IPS-11a (cell line): Measurements from ENCODE around the gene FREM1.

Experiments used
- H3K4me3 ChIP-seq: one replicate; pipeline ENCODE4 v1.5.1; 2013; ENCODE audit warnings: low read depth, low read length, control low read depth

Gene FREM1

GRCh38 chr9:14775917-14776316 lies 134.3 kb downstream of the FREM1 start:
- no peak overlapping the region for H3K4me3 ChIP-seq

GRCh38 chr9:14770592-14770991 lies 139.6 kb downstream of the FREM1 start:
- H3K4me3 ChIP-seq, result no peak overlapping the region

- H3K4me3 ChIP-seq, result no peak overlapping the region
Measured at GRCh38 chr9:14769230-14769571, 141.0 kb downstream of the FREM1 start.

GRCh38 chr9:14768405-14769229 lies 141.6 kb downstream of the FREM1 start:
- H3K4me3 ChIP-seq, result no peak overlapping the region

GRCh38 chr9:14766299-14766698 lies 143.9 kb downstream of the FREM1 start:
- H3K4me3 ChIP-seq, result no peak overlapping the region

GRCh38 chr9:14761584-14761983 lies 148.6 kb downstream of the FREM1 start:
- H3K4me3 ChIP-seq, result no peak overlapping the region

GRCh38 chr9:14760060-14760459 lies 150.2 kb downstream of the FREM1 start:
- no peak overlapping the region for H3K4me3 ChIP-seq

- H3K4me3 ChIP-seq, result no peak overlapping the region
Measured at GRCh38 chr9:14756291-14756690, 153.9 kb downstream of the FREM1 start.

- no peak overlapping the region for H3K4me3 ChIP-seq
Measured at GRCh38 chr9:14752871-14753270, 157.4 kb downstream of the FREM1 start.

GRCh38 chr9:14752271-14752670 lies 158.0 kb downstream of the FREM1 start:
- H3K4me3 ChIP-seq, result no peak overlapping the region

GRCh38 chr9:14750821-14751220 lies 159.4 kb downstream of the FREM1 start:
- no peak overlapping the region for H3K4me3 ChIP-seq

- H3K4me3 ChIP-seq, result no peak overlapping the region
Measured at GRCh38 chr9:14749741-14750211, 160.5 kb downstream of the FREM1 start.

GRCh38 chr9:14748373-14748772 lies 161.9 kb downstream of the FREM1 start:
- no peak overlapping the region for H3K4me3 ChIP-seq

GRCh38 chr9:14747111-14747510 lies 163.1 kb downstream of the FREM1 start:
- no peak overlapping the region for H3K4me3 ChIP-seq

- no peak overlapping the region for H3K4me3 ChIP-seq
Measured at GRCh38 chr9:14746626-14747025, 163.6 kb downstream of the FREM1 start.

GRCh38 chr9:14744768-14745167 lies 165.5 kb downstream of the FREM1 start:
- H3K4me3 ChIP-seq, result no peak overlapping the region

- H3K4me3 ChIP-seq, result no peak overlapping the region
Measured at GRCh38 chr9:14741369-14741768, 168.9 kb downstream of the FREM1 start.

GRCh38 chr9:14733133-14733532 lies 177.1 kb downstream of the FREM1 start:
- no peak overlapping the region for H3K4me3 ChIP-seq

GRCh38 chr9:14731294-14731981 lies 178.8 kb downstream of the FREM1 start:
- H3K4me3 ChIP-seq, result no peak overlapping the region

- no peak overlapping the region for H3K4me3 ChIP-seq
Measured at GRCh38 chr9:14730461-14730898, 179.7 kb downstream of the FREM1 start.

- no peak overlapping the region for H3K4me3 ChIP-seq
Measured at GRCh38 chr9:14723301-14723700, 186.9 kb downstream of the FREM1 start.

- no peak within 1 kb of the TSS for H3K4me3 ChIP-seq
Measured at GRCh38 chr9:14722391-14723035, 187.7 kb downstream of the FREM1 start, which contains the start of gene CER1. TSS of gene CER1 (minus strand) at chr9:14722733. CDS start at chr9:14722672, 61 bp downstream.
